CD4-positive, alpha-beta T cell treated with Interferon alpha-2 for 1 hour (primary cell): ENCODE results near the gene BCAS1.
"Not testable (repeated sequence)": the region's sequence is repeated elsewhere in the genome, so short reads cannot be mapped to it uniquely, and the experiment has no call there.

Source experiments
- DNase-seq, 2 donors: peaks; one replicate each; pipeline ENCODE4 v3.0.0-alpha.2; 2020 to 2022

The BCAS1 gene

DNA sequence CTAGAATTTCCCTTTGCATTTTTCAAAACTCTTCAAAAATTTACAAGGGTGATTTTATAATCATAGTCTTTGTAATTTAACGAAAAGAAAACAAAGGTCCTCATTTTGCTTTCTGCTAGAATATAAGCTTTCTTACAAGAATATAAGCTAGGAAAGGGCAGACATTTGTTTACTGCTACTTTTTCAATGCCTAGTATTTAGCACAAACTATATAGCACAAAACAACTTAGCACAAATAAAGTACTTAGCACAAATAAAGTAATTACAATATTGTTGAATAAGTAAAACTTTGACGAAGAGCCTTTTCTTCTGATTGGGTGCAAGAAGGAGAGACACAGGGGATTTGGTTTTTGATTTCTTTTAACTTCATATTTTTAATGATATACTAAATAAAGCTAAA lies 87.8 kb downstream of the BCAS1 start:
- no peak for DNase-seq

DNA sequence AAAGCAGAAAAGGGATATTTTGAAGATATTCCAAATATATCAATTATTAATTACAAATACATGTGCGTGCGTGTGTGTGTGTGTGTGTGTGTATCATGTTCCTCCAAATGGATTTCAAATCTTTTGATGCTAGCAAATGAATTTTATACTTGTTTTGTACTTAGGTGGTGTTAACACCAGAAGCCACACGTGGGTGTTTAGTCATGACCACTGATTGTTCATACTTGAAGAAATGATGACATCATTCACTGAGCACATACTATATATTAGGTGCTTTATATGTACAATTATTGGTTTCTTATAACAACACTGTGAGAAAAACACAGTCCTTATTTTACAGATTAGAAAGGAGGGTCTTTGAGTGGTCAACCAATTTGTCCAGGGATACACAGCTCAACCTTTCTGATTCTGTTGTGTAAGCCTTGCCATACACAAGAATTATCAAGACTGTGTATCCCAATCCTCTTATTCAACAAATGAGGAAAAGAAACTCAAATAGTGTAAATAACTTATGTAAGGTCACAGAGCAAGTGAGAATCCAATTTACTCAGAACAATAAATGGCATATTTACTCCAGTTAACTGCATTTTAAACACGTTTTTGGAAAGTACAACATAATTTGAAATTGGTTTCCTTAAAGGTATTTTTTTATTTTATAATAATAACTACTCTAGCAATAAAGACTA lies 88.5 kb downstream of the BCAS1 start:
- no peak for DNase-seq

- no peak for DNase-seq
Observed at GRCh38 chr20:53981130-53981529, 89.3 kb downstream of the BCAS1 start.

GRCh38 chr20:53980031-53980465 lies 90.3 kb downstream of the BCAS1 start:
- no peak for DNase-seq

GRCh38 chr20:53978497-53978896 lies 91.9 kb downstream of the BCAS1 start:
- DNase-seq = no peak

DNA sequence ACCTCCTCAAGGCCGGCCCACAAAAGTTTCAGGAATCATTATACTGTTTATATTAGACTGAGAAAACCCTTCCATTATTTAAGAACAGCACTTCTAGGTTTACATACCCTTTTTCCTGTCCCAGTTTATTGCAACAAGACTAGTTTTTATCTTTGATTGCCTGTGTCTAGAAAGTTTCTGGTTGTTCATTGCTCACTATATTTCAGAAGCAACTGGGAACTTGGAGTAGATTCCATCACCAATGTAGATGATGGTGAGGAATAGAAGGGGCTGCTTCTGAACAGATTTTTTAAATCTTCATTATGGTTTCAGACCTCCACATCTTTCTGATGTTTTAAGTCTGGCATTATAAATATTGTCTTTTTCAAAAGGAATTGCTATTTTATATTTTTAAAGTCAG lies 93.0 kb downstream of the BCAS1 start:
- no peak for DNase-seq

DNA sequence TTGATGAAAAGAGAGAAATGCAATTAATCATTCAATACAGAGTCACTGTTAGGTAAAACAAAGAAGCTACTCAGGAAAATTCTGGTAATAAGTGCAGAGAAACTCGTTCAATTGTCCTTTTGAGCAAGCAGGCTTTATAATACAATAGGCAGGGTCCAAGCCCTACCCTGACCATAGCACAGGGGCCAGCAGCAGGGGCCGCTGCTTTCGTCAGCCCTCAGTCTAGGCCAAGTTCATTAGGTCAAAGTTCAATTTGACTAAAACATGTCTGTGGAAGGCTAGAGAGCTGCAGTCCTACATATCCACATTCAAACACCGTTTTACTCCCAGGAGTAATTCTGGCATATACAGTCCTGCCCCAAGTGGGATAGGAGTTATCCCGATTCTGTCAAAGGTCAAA lies 94.6 kb downstream of the BCAS1 start:
- no peak for DNase-seq

GRCh38 chr20:53974785-53975555 lies 95.4 kb downstream of the BCAS1 start:
- DNase-seq = no peak

DNA sequence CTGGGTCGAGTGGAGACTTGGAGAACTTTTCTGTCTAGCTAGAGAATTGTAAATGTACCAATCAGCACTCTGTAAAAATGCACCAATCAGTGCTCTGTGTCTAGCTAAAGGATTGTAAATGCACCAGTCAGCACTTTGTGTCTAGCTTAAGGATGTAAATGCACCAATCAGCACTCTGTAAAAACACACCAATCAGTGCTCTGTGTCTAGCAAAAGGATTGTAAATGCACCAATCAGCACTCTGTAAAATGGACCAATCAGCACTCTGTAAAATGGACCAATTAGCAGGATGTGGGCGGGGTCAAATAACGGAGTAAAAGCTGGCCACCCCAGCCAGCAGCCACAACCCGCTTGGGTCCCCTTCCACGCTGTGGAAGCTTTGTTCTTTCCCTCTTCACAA lies 96.5 kb downstream of the BCAS1 start:
- DNase-seq = not testable (repeated sequence)

GRCh38 chr20:53972179-53972578 lies 98.2 kb downstream of the BCAS1 start:
- no peak for DNase-seq

- no peak for DNase-seq
Observed at GRCh38 chr20:53971096-53971683, 99.2 kb downstream of the BCAS1 start.

GRCh38 chr20:53970232-53970631 lies 100.2 kb downstream of the BCAS1 start:
- no peak for DNase-seq

DNA sequence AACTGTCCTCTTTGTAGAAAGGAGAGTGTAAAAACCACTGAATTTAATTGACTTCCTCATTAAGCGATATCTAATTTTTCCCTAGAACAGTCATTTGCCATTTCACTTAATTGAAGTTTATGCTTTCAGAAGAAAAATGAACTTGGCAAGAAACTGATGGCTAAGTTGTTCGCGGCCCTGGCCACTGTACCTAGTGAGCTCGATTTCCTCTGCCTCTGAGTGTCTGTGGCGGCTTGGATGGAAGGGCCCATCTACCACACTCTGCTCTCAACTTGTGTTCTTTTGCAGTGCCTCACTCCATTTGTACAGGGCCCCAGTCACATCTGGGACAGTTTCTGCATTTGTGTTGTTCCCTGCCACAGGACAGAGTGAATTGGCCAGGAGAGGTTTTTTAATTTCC lies 102.9 kb downstream of the BCAS1 start:
- DNase-seq = no peak

- no peak for DNase-seq
Observed at GRCh38 chr20:53966774-53967398, 103.5 kb downstream of the BCAS1 start.

DNA sequence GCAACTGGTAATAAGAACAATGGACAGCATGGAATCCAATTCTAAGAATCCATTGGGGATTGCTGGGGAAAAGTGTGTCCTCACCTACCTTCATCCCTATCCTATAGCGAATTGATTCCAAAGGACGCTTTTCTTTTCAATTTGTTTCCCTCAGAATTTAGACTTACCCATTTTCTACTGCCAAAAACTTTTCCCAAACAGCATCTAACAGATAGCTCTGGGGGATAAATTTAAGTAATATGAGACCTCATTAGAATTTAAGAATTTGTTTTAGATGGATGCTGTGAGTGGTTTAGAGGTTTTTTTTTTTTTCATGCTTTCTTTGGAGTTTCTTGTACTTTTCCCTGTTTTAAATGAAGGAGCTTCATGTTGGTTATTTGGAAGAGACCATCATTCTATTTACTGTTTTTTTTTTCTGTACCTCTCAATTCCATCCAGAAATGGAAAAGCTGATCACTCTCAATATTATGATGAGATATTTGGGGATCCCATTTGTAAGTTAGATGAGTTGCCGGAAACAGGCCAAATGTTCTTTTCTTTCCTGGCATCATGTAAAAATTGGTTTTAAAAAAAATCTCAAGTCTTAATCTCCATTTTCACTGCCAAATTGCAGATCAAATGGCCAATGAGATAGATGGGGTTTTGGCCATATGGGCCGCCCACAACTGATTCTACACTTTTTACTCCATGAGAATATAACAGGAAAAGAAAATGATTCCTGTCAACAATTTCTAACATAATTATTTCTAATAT lies 105.7 kb downstream of the BCAS1 start:
- no peak for DNase-seq

DNA sequence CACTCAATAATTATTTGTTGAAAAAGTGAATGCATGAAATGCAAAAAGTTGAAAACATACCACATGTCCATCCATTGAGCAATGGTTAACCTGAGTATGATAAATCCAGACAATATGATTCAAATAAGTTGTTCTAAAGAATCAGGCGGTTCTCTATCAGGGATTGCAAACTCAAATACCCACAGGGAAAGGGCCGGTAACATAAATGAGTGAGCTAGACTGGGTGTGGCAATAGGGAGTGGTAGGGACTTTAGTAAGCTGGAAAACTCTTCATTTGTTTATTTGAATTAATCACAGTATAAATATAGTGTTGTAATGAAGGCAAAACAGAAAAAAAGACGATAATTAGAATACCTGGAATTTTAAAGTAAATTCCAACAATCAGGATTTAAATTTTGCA lies 106.3 kb downstream of the BCAS1 start:
- DNase-seq = no peak

DNA sequence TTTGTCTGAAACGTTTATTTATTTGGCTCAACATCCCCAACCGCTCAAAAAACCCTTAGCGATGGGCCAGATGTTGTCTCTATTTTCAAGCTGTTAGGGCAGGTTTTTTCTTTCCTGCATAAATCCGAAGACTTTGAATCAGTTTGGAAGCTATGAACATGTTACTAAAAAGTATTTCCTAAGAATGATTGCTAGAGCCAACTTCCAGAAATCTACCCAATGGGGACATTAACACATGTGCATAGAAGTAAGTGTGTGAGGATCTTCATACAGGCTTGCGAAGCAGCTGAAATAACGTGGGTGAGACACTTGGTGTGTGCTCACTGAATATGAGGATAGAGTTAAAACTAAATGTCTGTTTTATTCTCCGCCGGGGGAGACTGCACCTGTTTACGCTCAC lies 106.8 kb downstream of the BCAS1 start:
- no peak for DNase-seq

- no peak for DNase-seq
Observed at GRCh38 chr20:53962388-53962787, 108.0 kb downstream of the BCAS1 start.

- DNase-seq = no peak
Observed at GRCh38 chr20:53961527-53961926, 108.9 kb downstream of the BCAS1 start.

DNA sequence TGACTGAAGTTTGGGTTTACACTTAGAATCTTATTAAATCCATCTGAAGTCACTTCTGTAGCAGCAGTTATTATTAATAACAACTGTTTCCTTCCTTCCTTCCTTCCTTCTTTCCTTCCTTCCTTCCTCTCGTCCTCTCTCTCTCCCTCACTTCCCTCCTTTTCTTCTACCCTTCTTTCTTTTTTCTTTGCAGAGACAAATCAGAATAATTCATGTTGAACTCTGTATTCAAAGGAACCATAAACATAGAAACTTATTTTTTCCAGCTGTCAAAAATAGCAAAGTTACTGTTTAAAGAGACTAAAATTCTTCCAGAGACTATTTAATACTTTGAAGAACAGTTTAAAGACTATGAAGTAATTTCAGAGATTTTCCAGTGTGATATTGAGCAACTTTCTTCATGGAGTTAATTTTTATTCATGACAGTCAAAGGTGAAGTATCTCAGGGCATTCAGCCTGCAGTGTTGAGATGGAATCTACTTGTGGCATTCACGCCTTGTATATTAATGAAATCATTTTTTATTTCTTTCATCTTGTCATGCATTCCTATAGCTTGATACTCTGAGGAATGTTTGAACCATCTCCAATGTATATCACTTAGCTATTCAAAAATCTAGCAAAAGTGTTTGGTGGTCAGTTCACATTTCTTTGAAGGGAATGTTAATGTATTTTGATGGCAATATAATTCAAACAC lies 109.7 kb downstream of the BCAS1 start:
- DNase-seq = no peak

GRCh38 chr20:53959911-53960578 lies 110.3 kb downstream of the BCAS1 start:
- no peak for DNase-seq

DNA sequence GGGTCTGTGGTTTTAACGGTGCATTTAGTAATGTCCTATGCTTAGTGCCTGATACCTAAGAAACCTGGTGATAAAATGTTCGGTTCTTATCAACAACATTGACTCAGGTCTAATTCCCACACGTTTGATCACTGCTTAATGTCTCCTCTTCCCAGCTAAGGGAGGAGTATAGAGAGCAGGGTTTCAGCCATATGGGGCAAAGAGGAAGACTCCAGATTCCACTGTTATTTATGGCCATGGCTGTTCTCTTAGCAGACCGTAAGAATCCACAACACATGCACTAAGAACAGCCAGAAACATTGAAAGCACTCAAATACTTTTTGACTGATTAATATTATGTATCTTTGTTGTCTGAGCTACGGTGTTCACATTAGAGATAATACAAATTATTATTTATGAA lies 112.1 kb downstream of the BCAS1 start:
- DNase-seq = no peak
